G401.6 (cell line): Measurements from ENCODE around the gene NMNAT2.
A peak's percentile ranks its signal among the peaks of the same experiment; 100 is the strongest.
"Not testable (repeated sequence)": the region's sequence is repeated elsewhere in the genome, so short reads cannot be mapped to it uniquely, and the experiment has no call there.

ENCODE experiments used
- FAIRE-seq: peaks from 2 replicates; lab custom pipeline; 2012; peaks lifted over from hg19 to GRCh38; lab: Jason Lieb, UNC

The NMNAT2 gene

GRCh38 chr1:183285256-183285655, 132.9 kb downstream of the NMNAT2 start:
- no peak for FAIRE-seq

GRCh38 chr1:183284086-183284485, 134.1 kb downstream of the NMNAT2 start:
- no peak for FAIRE-seq

- no peak for FAIRE-seq
These were observed 134.9 kb downstream of the NMNAT2 start for GRCh38 chr1:183283286-183283685.

- no peak for FAIRE-seq
These were observed 135.9 kb downstream of the NMNAT2 start for GRCh38 chr1:183282101-183282855.

GRCh38 chr1:183281553-183282091, 136.6 kb downstream of the NMNAT2 start:
- peak; percentile 92 for FAIRE-seq

- no peak for FAIRE-seq
These were observed 137.1 kb downstream of the NMNAT2 start for GRCh38 chr1:183281039-183281438.

GRCh38 chr1:183279835-183280234, 138.3 kb downstream of the NMNAT2 start:
- no peak for FAIRE-seq

GRCh38 chr1:183278739-183279591, 139.2 kb downstream of the NMNAT2 start:
- FAIRE-seq: no peak

- no peak for FAIRE-seq
These were observed 140.1 kb downstream of the NMNAT2 start for GRCh38 chr1:183277821-183278738.

GRCh38 chr1:183276386-183277080, 141.6 kb downstream of the NMNAT2 start:
- no peak for FAIRE-seq

- no peak for FAIRE-seq
These were observed 142.9 kb downstream of the NMNAT2 start for GRCh38 chr1:183275322-183275721.

GRCh38 chr1:183274836-183275235, 143.3 kb downstream of the NMNAT2 start:
- FAIRE-seq: no peak

- not testable (repeated sequence) for FAIRE-seq
These were observed 144.2 kb downstream of the NMNAT2 start for GRCh38 chr1:183273984-183274383.

GRCh38 chr1:183273300-183273699, 144.9 kb downstream of the NMNAT2 start:
- no peak for FAIRE-seq

- FAIRE-seq: no peak
These were observed 145.8 kb downstream of the NMNAT2 start for GRCh38 chr1:183272390-183272848.

GRCh38 chr1:183270541-183271141, 147.5 kb downstream of the NMNAT2 start:
- no peak for FAIRE-seq

- FAIRE-seq: no peak
These were observed 150.3 kb downstream of the NMNAT2 start for GRCh38 chr1:183267646-183268431.

- no peak for FAIRE-seq
These were observed 154.1 kb downstream of the NMNAT2 start for GRCh38 chr1:183263886-183264602.

GRCh38 chr1:183262628-183263200, 155.5 kb downstream of the NMNAT2 start:
- no peak for FAIRE-seq
